Activated CD4-positive, alpha-beta memory T cell treated with anti-CD3 and anti-CD28 coated beads, Interleukin-2, amount 10 ng/mL, durations not matched to agents 7 days and 5 days (primary cell): ENCODE measurements around the gene AGAP1. TPM values are rescaled to one million over a fixed set of nuclear protein-coding genes. Genes with fewer than 3 reads are reported as not detected.

Source experiments
- CTCF ChIA-PET: fragments of 350-600 bp; sonication (Branson Sonifier 250); formaldehyde crosslinking; loops from one replicate; lab custom pipeline; 2021; ENCODE audit warnings: antibody characterized with exemption, inconsistent platforms; lab: Charles Lee
- POLR2A ChIA-PET: fragments of 350-600 bp; sonication (Branson Sonifier 250); formaldehyde crosslinking; loops from one replicate; lab custom pipeline; 2021; ENCODE audit warnings: antibody characterized with exemption; lab: Charles Lee
- DNase-seq: peaks from one replicate; pipeline ENCODE4 v3.0.0-alpha.2; 2020
- H3K27ac Mint-ChIP-seq: one replicate; pipeline ENCODE4 v1.8.0; 2021; ENCODE audit warnings: mild to moderate bottlenecking, mixed read lengths
- H3K27me3 Mint-ChIP-seq: one replicate; pipeline ENCODE4 v1.8.0; 2021; ENCODE audit warnings: mixed read lengths
- H3K36me3 Mint-ChIP-seq: one replicate; pipeline ENCODE4 v1.8.0; 2021; ENCODE audit warnings: low read depth, mixed read lengths
- H3K4me1 Mint-ChIP-seq: one replicate; pipeline ENCODE4 v1.8.0; 2021; ENCODE audit warnings: mixed read lengths
- H3K4me3 Mint-ChIP-seq: one replicate; pipeline ENCODE4 v1.8.0; 2021; ENCODE audit warnings: mild to moderate bottlenecking, mixed read lengths
- H3K9me3 Mint-ChIP-seq: one replicate; pipeline ENCODE4 v1.8.0; 2021; ENCODE audit warnings: mixed read lengths
- total RNA-seq, 2 experiments: library from RNA; stranded (reverse); gene quantifications; one replicate each; pipeline ENCODE4 v1.2.3, GENCODE V29; 2021

AGAP1 gene
- total RNA-seq, 2 experiments from 2014 or later = 1.1 to 1.2 TPM

DNA sequence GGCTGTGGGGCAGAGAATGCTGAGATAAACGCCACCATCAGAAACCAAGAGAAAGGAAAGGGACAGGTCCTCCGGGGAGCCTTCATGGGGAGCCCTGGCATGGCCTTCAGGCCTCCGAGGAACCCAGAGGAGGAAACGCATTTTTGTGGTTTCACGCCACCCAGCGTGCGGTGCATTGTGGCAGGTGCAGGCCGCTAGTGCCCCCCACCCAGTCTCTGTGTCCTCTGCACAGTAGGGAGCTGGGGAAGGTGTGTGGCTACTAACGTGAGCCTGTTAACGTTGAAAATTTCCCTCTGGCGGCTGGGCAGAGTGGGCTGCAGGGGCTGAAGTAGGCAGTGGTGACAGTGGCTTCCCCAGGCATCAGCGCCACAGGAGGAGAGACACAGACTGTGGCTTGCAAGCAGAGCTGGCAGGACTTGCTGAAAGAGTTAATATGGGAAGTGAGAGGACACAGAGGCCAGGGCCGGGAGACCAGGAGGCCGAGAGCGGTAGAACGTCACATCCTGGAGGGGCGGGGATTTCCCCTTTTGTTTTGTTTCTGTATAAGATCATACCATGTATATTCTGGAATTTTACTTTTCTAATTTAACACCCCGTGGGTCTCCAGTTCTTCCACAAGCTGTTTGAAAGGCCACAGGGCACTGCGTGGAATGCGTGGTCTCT is 507.5 kb downstream of the AGAP1 start:
- Mint-ChIP-seq H3K27ac (no peak overlapping the region), H3K27me3 (no peaks in the 10 kb centered on the region), H3K36me3 (no peaks in the 10 kb centered on the region), H3K4me1 (no peaks in the 10 kb centered on the region), H3K9me3 (no peaks in the 10 kb centered on the region), H3K4me3 (no peak overlapping the region)
- DNase-seq = no peak
- CTCF ChIA-PET = no interaction called here
- POLR2A ChIA-PET = no interaction called here

DNA sequence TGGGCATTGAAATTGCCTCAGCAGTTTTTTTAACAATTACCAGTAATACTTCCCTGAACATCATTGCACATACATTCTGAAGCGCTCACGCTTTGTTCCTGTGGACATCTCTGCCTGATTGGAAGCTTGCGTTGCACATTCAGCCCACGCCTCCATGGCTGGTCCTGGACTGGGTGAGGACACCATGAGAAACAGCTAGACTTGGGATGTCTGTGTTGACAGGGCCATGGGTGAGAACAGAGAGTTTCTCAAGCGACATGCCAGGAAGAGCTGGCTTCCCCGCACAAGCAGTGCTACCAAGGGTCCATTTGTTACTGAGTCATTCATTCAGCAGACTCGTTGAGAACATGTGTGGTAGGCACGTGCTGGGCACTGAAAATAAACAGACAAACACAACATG is 508.0 kb downstream of the AGAP1 start:
- no peaks in the 10 kb centered on the region for H3K36me3 Mint-ChIP-seq
- H3K9me3 Mint-ChIP-seq = no peaks in the 10 kb centered on the region
- ChIA-PET CTCF (no interaction called here), POLR2A (no interaction called here)
- no peak overlapping the region for H3K27ac Mint-ChIP-seq
- H3K4me1 Mint-ChIP-seq = no peaks in the 10 kb centered on the region
- DNase-seq = no peak
- no peaks in the 10 kb centered on the region for H3K27me3 Mint-ChIP-seq
- no peak overlapping the region for H3K4me3 Mint-ChIP-seq

- POLR2A ChIA-PET = no interaction called here
- Mint-ChIP-seq H3K27ac (no peak overlapping the region), H3K9me3 (no peaks in the 10 kb centered on the region), H3K4me1 (no peaks in the 10 kb centered on the region), H3K27me3 (no peaks in the 10 kb centered on the region), H3K4me3 (no peak overlapping the region), H3K36me3 (no peaks in the 10 kb centered on the region)
- CTCF ChIA-PET = no interaction called here
- no peak for DNase-seq
Measured at GRCh38 chr2:236008006-236008405, 514.2 kb downstream of the AGAP1 start.

GRCh38 chr2:236008857-236009256 is 515.0 kb downstream of the AGAP1 start:
- H3K9me3 Mint-ChIP-seq = no peaks in the 10 kb centered on the region
- no peak overlapping the region for H3K27ac Mint-ChIP-seq
- no peak for DNase-seq
- CTCF ChIA-PET = no interaction called here
- H3K36me3 Mint-ChIP-seq = no peaks in the 10 kb centered on the region
- H3K4me1 Mint-ChIP-seq = no peaks in the 10 kb centered on the region
- H3K4me3 Mint-ChIP-seq = no peak overlapping the region
- POLR2A ChIA-PET = no interaction called here
- H3K27me3 Mint-ChIP-seq = no peaks in the 10 kb centered on the region

- Mint-ChIP-seq H3K27me3 (peaks cover 7% of the 10 kb centered on the region), H3K9me3 (no peaks in the 10 kb centered on the region), H3K36me3 (no peaks in the 10 kb centered on the region), H3K4me1 (no peaks in the 10 kb centered on the region), H3K4me3 (no peak overlapping the region), H3K27ac (no peak overlapping the region)
- ChIA-PET POLR2A (no interaction called here), CTCF (no interaction called here)
- DNase-seq = no peak
Measured at GRCh38 chr2:236010920-236011685, 517.3 kb downstream of the AGAP1 start.

- H3K4me1 Mint-ChIP-seq = no peaks in the 10 kb centered on the region
- DNase-seq = no peak
- H3K4me3 Mint-ChIP-seq = no peak overlapping the region
- H3K27me3 Mint-ChIP-seq = peaks cover 7% of the 10 kb centered on the region
- no peak overlapping the region for H3K27ac Mint-ChIP-seq
- H3K36me3 Mint-ChIP-seq = no peaks in the 10 kb centered on the region
- POLR2A ChIA-PET = no interaction called here
- H3K9me3 Mint-ChIP-seq = no peaks in the 10 kb centered on the region
- CTCF ChIA-PET = no interaction called here
Measured at GRCh38 chr2:236012155-236012554, 518.3 kb downstream of the AGAP1 start.

- peaks cover 7% of the 10 kb centered on the region for H3K27me3 Mint-ChIP-seq
- H3K36me3 Mint-ChIP-seq = no peaks in the 10 kb centered on the region
- no peak overlapping the region for H3K27ac Mint-ChIP-seq
- H3K4me3 Mint-ChIP-seq = no peak overlapping the region
- H3K4me1 Mint-ChIP-seq = no peaks in the 10 kb centered on the region
- no peaks in the 10 kb centered on the region for H3K9me3 Mint-ChIP-seq
- CTCF ChIA-PET = no interaction called here
- POLR2A ChIA-PET = no interaction called here
- DNase-seq = no peak
Measured at GRCh38 chr2:236014408-236015131, 520.7 kb downstream of the AGAP1 start.

DNA sequence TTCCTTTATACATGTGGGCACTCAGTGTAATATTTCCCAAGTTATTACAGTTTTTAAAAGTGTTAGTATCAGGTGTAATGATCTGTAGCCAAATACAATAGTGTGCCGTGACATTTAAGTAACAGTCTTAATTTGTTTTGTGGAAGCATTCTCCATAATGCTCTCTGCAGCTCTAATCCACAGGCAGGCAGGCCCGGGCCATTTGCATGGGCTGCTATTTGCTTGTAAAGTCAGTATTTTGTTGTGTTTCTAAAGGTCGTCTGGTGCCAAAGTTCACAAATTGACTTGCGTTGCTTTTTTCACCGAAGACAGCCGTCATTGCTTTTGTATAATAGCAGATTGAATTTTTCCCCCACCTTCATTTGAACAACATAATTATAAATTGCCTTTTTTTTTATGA is 521.3 kb downstream of the AGAP1 start:
- POLR2A ChIA-PET = no interaction called here

GRCh38 chr2:236016496-236016895 is 522.7 kb downstream of the AGAP1 start:
- POLR2A ChIA-PET = no interaction called here
- Mint-ChIP-seq H3K27ac (no peak overlapping the region), H3K4me3 (no peak overlapping the region), H3K27me3 (peaks cover 7% of the 10 kb centered on the region), H3K4me1 (no peaks in the 10 kb centered on the region), H3K36me3 (no peaks in the 10 kb centered on the region), H3K9me3 (no peaks in the 10 kb centered on the region)
- DNase-seq = no peak
- CTCF ChIA-PET = no interaction called here

More for the DNA sequence above, 521.3 kb downstream of the AGAP1 start:
- no peak for DNase-seq
- H3K27me3 Mint-ChIP-seq = peaks cover 7% of the 10 kb centered on the region
- CTCF ChIA-PET = no interaction called here
- no peak overlapping the region for H3K27ac Mint-ChIP-seq
- no peaks in the 10 kb centered on the region for H3K9me3 Mint-ChIP-seq
- H3K4me1 Mint-ChIP-seq = no peaks in the 10 kb centered on the region
- H3K36me3 Mint-ChIP-seq = no peaks in the 10 kb centered on the region
- H3K4me3 Mint-ChIP-seq = no peak overlapping the region

- no peaks in the 10 kb centered on the region for H3K36me3 Mint-ChIP-seq
- H3K27me3 Mint-ChIP-seq = peaks cover 7% of the 10 kb centered on the region
- POLR2A ChIA-PET = no interaction called here
- CTCF ChIA-PET = no interaction called here
- H3K9me3 Mint-ChIP-seq = no peaks in the 10 kb centered on the region
- H3K4me3 Mint-ChIP-seq = no peak overlapping the region
- no peak for DNase-seq
- no peak overlapping the region for H3K27ac Mint-ChIP-seq
- H3K4me1 Mint-ChIP-seq = no peaks in the 10 kb centered on the region
Measured at GRCh38 chr2:236017446-236017845, 523.6 kb downstream of the AGAP1 start.

GRCh38 chr2:236019434-236019833 is 525.6 kb downstream of the AGAP1 start:
- H3K9me3 Mint-ChIP-seq = no peaks in the 10 kb centered on the region
- H3K36me3 Mint-ChIP-seq = no peaks in the 10 kb centered on the region
- CTCF ChIA-PET = no interaction called here
- no peaks in the 10 kb centered on the region for H3K4me1 Mint-ChIP-seq
- no peak overlapping the region for H3K4me3 Mint-ChIP-seq
- no peak overlapping the region for H3K27ac Mint-ChIP-seq
- POLR2A ChIA-PET = no interaction called here
- H3K27me3 Mint-ChIP-seq = peaks cover 7% of the 10 kb centered on the region
- DNase-seq = no peak

DNA sequence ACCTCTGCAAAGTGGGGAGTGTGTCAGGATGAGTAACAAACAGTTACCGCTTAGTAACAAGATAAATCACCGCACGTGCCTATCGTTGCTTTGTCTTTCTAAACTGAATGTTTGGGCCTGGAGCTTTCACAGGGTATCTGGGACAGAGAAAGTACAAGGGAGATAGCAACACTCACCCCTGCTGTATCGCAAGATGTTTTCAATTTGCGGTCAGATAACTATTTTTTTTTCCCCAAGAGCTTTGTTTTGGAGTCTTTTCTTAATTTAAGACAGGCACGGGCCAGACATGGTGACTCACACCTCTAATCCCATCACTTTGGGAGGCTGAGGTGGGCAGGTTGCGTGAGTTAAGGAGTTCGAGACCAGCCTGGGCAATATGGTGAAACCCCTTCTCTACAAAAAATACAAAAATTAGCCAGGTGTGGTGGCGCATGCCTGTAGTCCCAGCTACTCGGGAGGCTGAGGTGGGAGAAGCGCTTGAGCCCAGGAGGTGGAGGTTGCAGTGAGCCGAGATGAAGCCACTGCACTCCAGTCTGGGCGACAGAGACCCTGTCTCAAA is 527.7 kb downstream of the AGAP1 start:
- ChIA-PET POLR2A (no interaction called here), CTCF (interaction anchor here (0.5 to 0.6 kb wide), 3 partner anchors 10 to 521 kb away, joined by 3 read pairs; no protein-coding TSS in a partner anchor)
- DNase-seq = no peak
- H3K27ac Mint-ChIP-seq = no peak overlapping the region
- H3K27me3 Mint-ChIP-seq = no peaks in the 10 kb centered on the region
- H3K9me3 Mint-ChIP-seq = no peaks in the 10 kb centered on the region
- no peaks in the 10 kb centered on the region for H3K4me1 Mint-ChIP-seq
- H3K4me3 Mint-ChIP-seq = no peak overlapping the region
- no peaks in the 10 kb centered on the region for H3K36me3 Mint-ChIP-seq

GRCh38 chr2:236022128-236022527 is 528.3 kb downstream of the AGAP1 start:
- CTCF ChIA-PET = interaction anchor here (0.6 kb wide), 2 partner anchors 10 to 522 kb away, joined by 3 read pairs; no protein-coding TSS in a partner anchor
- no peaks in the 10 kb centered on the region for H3K27me3 Mint-ChIP-seq

More at GRCh38 chr2:236022128-236022527, 528.3 kb downstream of the AGAP1 start:
- Mint-ChIP-seq H3K4me1 (no peaks in the 10 kb centered on the region), H3K27ac (no peak overlapping the region), H3K9me3 (no peaks in the 10 kb centered on the region), H3K36me3 (no peaks in the 10 kb centered on the region), H3K4me3 (no peak overlapping the region)
- no peak for DNase-seq
- POLR2A ChIA-PET = no interaction called here
